Ammon's horn (tissue), 1 donor: ENCODE data around the gene LOXL1.

Source experiments
- DNase-seq: peaks from one replicate; pipeline ENCODE4 v3.0.0-alpha.2; 2016; ENCODE audit warnings: low spot score

Gene LOXL1

GRCh38 chr15:73926219-73927002 is at the start of gene LOXL1:
Gene LOXL1, plus strand, starts transcription at chr15:73926462. Its CDS starts 322 bp downstream, at chr15:73926784.
- DNase-seq, result peak; percentile 43

GRCh38 chr15:73879426-73879825 is 46.8 kb upstream of the LOXL1 start:
- DNase-seq, result no peak

DNA sequence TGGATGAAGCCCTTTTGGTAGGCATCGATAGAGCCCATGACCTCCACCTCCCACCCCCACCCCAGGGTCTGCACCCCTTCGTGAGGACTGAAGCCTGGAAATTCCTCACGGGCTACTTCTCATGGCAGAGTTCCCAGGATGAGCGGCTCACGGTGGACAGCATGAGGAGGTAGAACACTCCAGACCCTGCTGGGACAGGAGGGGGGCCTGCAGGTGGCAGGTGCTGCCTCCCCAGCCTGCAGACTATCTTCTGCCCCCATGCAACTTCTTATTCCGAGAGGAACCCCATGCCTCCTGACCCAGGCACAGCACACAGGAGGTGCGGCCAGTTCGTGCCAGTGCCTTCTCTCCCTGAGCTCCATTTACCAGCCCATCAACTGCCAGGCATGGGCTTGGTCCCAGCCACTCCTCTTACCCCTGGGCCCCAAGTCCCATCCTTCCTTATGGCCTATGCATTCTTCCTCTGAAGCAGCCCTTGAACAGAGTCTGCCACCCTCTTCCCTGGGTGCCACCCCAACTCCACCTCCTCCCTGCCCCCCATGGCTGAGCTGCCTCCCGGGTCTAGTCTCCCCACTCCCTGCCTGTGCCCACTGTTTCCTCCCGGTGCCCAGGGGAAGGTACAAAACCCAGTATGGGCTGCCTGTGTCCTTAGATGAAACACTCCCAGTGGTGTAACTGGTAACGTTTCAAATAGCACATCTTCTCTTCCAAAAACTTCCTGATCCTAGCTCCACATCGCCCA is 44.5 kb upstream of the LOXL1 start:
- DNase-seq, result no peak

GRCh38 chr15:73882761-73883419 is 43.4 kb upstream of the LOXL1 start:
- no peak for DNase-seq

- DNase-seq, result no peak
Measured at GRCh38 chr15:73884159-73884558, 42.1 kb upstream of the LOXL1 start.

- DNase-seq, result no peak
Measured at GRCh38 chr15:73885954-73886700, 40.1 kb upstream of the LOXL1 start.

DNA sequence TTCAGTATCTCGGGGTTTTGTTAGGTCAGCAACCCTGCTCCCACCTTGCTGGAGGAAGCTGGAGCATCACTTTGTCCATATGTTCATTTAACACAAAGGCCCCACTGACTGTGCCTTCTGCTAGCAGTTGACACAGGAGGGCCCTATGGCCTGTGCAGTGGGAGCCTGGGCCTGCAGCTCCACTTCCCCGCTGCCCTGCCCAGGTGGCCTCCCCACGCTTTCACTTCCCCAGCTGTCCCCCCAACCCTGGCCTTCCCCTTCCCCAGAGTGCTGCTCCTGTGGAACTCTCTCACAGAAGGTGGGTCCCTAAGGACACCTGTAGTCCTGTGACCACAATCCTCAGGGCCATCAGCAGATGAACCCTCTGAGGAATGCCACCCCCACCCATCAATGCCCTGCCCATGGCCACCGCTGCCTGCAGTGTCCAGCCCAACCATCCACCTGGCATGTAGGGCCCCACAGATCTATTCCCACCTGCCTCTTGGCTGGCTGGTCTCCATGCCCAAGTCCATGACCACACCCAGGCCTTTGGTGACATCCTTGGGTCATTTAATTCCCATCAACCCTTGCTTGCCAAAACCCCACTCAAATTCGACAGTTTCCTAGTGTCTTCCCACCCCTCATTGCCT is 39.4 kb upstream of the LOXL1 start:
- no peak for DNase-seq

- no peak for DNase-seq
Measured at GRCh38 chr15:73887481-73887880, 38.8 kb upstream of the LOXL1 start.

DNA sequence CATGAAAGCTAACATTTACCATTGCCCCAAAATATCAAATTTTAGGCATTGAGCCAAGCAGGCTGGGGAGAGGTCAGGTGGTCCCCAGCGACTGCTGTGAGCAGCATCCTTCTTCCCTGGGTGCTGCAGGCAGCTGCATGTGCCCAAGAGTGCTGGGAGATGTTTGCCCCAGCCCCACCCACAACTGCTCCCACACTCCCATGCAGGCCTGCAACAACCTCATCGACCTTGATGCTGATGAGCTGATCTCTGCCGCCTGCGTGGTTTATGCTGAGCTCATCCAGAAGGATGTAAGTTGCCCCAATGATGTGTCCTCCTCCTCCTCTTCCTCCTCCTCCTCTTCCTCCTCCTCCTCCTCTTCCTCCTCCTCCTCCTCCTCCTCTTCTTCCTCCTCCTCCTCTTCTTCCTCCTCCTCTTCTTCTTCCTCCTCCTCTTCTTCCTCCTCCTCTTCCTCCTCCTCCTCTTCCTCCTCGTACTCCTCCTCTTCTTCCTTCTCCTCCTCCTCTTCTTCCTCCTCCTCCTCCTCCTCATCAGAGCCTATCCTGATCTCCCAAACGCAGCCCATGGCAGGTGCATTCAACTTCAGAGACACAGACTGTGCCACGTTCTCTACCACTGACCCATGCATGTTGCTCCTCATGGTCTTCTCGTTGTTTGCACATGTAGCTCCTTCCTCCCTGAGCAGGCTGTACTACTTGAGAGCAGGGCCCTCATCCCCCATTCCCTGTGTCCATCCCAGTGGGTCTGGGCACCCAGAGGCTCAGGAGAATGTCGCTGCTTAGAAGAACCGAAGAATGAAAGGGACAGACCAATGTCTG is 37.8 kb upstream of the LOXL1 start:
- no peak for DNase-seq

- no peak for DNase-seq
Measured at GRCh38 chr15:73889053-73889761, 37.1 kb upstream of the LOXL1 start.

- no peak for DNase-seq
Measured at GRCh38 chr15:73889762-73890124, 36.5 kb upstream of the LOXL1 start.

DNA sequence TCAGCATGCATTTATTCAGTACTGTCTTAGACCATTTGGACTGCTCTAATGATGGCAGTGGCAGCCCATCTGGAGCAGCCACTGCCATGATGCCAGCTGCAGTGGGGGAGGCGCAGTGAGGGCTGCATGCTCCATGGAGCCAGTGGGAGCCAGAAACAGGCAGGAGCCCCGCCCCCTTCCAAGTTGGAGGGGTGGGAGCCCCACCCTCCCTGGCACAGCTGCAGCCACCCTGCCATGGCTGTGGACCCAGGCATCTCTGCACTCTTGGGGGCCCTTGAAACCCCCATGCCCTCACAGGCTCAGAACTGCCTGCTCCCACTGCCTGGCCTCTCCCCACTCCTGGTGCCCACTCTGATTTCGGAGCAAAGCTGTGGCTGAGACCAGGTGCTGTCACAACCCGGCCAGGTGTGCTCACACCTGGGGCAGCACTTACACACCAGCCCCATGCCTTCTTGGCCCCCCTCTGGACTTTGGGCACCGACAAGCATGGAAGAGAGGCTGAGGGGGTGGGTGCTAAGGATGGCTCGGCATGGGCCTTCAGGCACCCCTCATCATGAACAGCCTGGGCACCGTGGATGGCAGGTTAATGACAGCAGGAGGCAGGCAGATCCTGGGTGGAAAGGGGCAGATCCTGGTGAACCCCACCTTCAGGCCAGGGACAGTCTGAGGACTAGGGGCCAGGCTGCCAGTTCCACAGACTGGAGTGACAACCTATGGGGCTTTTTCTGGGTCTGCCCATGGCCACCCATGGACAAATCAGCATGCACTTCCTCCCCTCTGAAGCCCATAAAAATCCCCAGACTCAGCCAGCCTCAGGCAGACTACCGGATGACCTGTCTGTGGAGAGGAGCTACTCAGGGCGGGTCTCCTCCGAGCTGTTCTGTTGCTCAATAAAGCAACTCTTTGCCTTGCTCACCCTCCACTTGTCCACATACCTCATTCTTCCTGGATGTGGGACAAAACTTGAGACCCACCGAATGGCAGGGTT is 34.6 kb upstream of the LOXL1 start:
- no peak for DNase-seq

- no peak for DNase-seq
Measured at GRCh38 chr15:73892446-73893226, 33.6 kb upstream of the LOXL1 start.

- DNase-seq, result no peak
Measured at GRCh38 chr15:73894133-73894814, 32.0 kb upstream of the LOXL1 start.

GRCh38 chr15:73897441-73898261 is 28.6 kb upstream of the LOXL1 start:
- DNase-seq, result peak; percentile 33

- no peak for DNase-seq
Measured at GRCh38 chr15:73899197-73900094, 26.8 kb upstream of the LOXL1 start.
